ENCODE results near the gene PRPH.
A peak's percentile ranks its signal among the peaks of the same experiment; 100 is the strongest.
"Not testable (repeated sequence)": the region's sequence is repeated elsewhere in the genome, so short reads cannot be mapped to it uniquely, and the experiment has no call there.

PRPH gene

GRCh38 chr12:49295082-49295936, at the start of gene PRPH:
Gene PRPH (plus strand): TSS chr12:49295147. CDS start chr12:49295201, 54 bp downstream.
- DNase-seq = no peak

GRCh38 chr12:49251357-49251756, 43.6 kb upstream of the PRPH start:
- no peak for DNase-seq

- no peak for DNase-seq
Observed at GRCh38 chr12:49253033-49253623, 41.8 kb upstream of the PRPH start.

- not testable (repeated sequence) for DNase-seq
Observed at GRCh38 chr12:49255456-49255855, 39.5 kb upstream of the PRPH start.

GRCh38 chr12:49255857-49256637, 38.9 kb upstream of the PRPH start:
- DNase-seq = no peak

GRCh38 chr12:49257508-49258184, 37.3 kb upstream of the PRPH start:
- DNase-seq = not testable (repeated sequence)

GRCh38 chr12:49259452-49259851, 35.5 kb upstream of the PRPH start:
- DNase-seq = no peak

GRCh38 chr12:49260166-49260565, 34.8 kb upstream of the PRPH start:
- DNase-seq = no peak

- no peak for DNase-seq
Observed at GRCh38 chr12:49260571-49261363, 34.2 kb upstream of the PRPH start.

- no peak for DNase-seq
Observed at GRCh38 chr12:49261721-49262120, 33.2 kb upstream of the PRPH start.

GRCh38 chr12:49263400-49263763, 31.6 kb upstream of the PRPH start:
- DNase-seq = no peak

GRCh38 chr12:49264466-49264872, 30.5 kb upstream of the PRPH start:
- peak; percentile 83 for DNase-seq

GRCh38 chr12:49264873-49265792, 29.8 kb upstream of the PRPH start, which contains the start of gene TUBA1C:
Gene TUBA1C (plus strand): TSS chr12:49265082. CDS start chr12:49265182, 100 bp downstream.
- peak; percentile 95 for DNase-seq

- DNase-seq = peak; percentile 45
Observed at GRCh38 chr12:49269191-49269590, 25.8 kb upstream of the PRPH start.

GRCh38 chr12:49272790-49273725, 21.9 kb upstream of the PRPH start:
- no peak for DNase-seq

GRCh38 chr12:49273726-49274395, 21.1 kb upstream of the PRPH start:
- no peak for DNase-seq

GRCh38 chr12:49274396-49275069, 20.4 kb upstream of the PRPH start:
- DNase-seq = no peak

All from activated effector memory CD4-positive, alpha-beta T cell treated with anti-CD3 and anti-CD28 coated beads, Interleukin-2, amount 50 U/mL, for 16 hours (primary cell).